ENCODE measurements around the gene HINT3. TPM values are rescaled to one million over a fixed set of nuclear protein-coding genes. Genes with fewer than 3 reads are reported as not detected.

The HINT3 gene
- total and polyA plus RNA-seq, 2 of the 13 experiments (the other 11 are each of a cell fraction or from before 2014, with no cell fraction given) = 3.1 to 22.8 TPM

DNA sequence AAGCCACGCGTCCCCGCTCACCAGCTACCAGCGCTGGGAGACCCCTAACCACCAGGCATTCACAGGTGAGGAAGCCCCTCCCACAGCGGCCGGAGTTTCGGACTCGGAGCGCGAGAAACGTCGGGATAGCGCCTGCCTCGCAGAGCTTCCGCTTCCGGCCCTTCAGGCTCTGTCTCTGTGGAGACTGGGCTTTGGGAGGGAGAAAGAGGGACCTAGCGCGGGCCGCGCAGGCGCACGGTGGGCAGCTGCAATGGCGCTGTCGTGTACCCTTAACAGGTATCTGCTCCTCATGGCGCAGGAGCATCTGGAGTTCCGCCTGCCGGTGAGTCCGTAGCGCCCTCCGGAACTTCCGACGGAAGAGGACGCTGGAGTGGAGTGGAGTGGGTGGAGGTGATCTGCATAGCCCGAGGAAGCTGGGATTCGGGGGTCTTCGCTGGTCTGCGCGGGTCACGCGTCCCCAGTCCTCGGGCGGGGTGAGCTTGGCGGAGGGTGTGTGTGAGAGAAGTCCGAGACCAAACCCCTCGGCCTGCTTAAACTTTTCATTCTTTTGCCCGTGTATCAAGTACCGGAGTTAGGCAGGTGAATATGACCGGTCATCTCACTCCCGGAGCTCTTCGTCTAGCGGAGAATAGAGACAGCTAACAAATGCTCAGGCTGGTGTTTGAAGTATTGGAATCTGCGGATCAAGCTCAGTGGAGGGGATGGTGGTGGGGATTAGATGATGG is 29.9 kb downstream of the HINT3 start, which contains the start of gene TRMT11 (continued):
- TF ChIP-seq FOXP4 (CRISPR knock-in tag; IDR thresholded peaks at IDR 0.05) (peak; percentile 11; the same call in 1 of the 2 replicates), ZNF530 (CRISPR knock-in tag; IDR thresholded peaks at IDR 0.05; ENCODE audit: low read depth) (no peak), RBFOX2 (IDR thresholded peaks at IDR 0.05; ENCODE audit: low read depth, low read length) (peak; percentile 96), ETV5 (CRISPR knock-in tag; IDR thresholded peaks at IDR 0.05; ENCODE audit: borderline replicate concordance) (peak; percentile 93), GFI1 (CRISPR knock-in tag; IDR thresholded peaks at IDR 0.05; ENCODE audit: borderline replicate concordance) (peak; percentile 71), ZNF350 (CRISPR knock-in tag; IDR thresholded peaks at IDR 0.05; ENCODE audit: borderline replicate concordance, low read depth) (peak; percentile 99), ZNF329 (CRISPR knock-in tag; IDR thresholded peaks at IDR 0.05; ENCODE audit: low read depth) (peak; percentile 63; the same call in 1 of the 2 replicates), PHF20 (CRISPR knock-in tag; IDR thresholded peaks at IDR 0.05) (peak; percentile 92), ZNF557 (CRISPR knock-in tag; IDR thresholded peaks at IDR 0.05) (peak; percentile 12; the same call in 1 of the 2 replicates), TFDP2 (CRISPR knock-in tag; IDR thresholded peaks at IDR 0.05) (peak; percentile 90), KDM3A (CRISPR knock-in tag; IDR thresholded peaks at IDR 0.05; ENCODE audit: low read depth) (peak; percentile 61; the same call in 1 of the 2 replicates), YEATS2 (CRISPR knock-in tag; IDR thresholded peaks at IDR 0.05; ENCODE audit: borderline replicate concordance) (peak; percentile 94), NR2F2 (IDR thresholded peaks at IDR 0.05; ENCODE audit: borderline replicate concordance, low read depth) (peak; percentile 69; the same call in 1 of the 2 replicates), KDM2A (CRISPR knock-in tag; IDR thresholded peaks at IDR 0.05; ENCODE audit: borderline replicate concordance, low read depth) (peak; percentile 93), PRDM15 (CRISPR knock-in tag; IDR thresholded peaks at IDR 0.05) (no peak), ZNF670 (CRISPR knock-in tag; IDR thresholded peaks at IDR 0.05; ENCODE audit: borderline replicate concordance) (peak; percentile 96)
- TF ChIP-seq, protein P1, sequence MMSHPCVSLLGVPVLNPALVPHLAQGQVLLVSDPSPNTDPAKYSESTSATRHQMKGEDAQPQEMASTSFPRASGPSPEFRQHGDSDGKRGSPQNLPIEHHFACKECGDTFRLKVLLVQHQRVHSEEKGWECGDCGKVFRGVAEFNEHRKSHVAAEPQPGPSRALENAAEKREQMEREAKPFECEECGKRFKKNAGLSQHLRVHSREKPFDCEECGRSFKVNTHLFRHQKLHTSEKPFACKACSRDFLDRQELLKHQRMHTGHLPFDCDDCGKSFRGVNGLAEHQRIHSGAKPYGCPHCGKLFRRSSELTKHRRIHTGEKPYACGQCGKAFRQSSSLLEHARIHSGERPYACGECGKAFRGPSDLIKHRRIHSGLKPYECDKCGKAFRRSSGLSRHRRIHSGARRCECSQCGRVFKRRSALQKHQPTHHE (CRISPR knock-in tag; IDR thresholded peaks at IDR 0.05; ENCODE audit: borderline replicate concordance) = peak; percentile 67; the same call in 1 of the 2 replicates
